SK-N-SH (cell line): ENCODE data around the gene AGO3.

Source experiments
- SIN3A ChIP-seq: IDR thresholded peaks from 2 replicates; pipeline ENCODE4 v1.6.1; 2012; ENCODE audit warnings: low read depth, mild to moderate bottlenecking, low read length, moderate library complexity, borderline replicate concordance
- TF ChIP-seq, protein P1 (sequence below): fragments of 200-600 bp; sonication (generic); IDR thresholded peaks from 2 replicates; pipeline ENCODE4 v1.6.1; 2017; ENCODE audit warnings: antibody characterized with exemption, mild to moderate bottlenecking, moderate library complexity
- TF ChIP-seq, protein P2 (sequence below): fragments of 150-350 bp; IDR thresholded peaks from 2 replicates; pipeline ENCODE4 v1.6.1; 2017; ENCODE audit warnings: antibody characterized with exemption, low read length, low read depth, borderline replicate concordance

DNA sequence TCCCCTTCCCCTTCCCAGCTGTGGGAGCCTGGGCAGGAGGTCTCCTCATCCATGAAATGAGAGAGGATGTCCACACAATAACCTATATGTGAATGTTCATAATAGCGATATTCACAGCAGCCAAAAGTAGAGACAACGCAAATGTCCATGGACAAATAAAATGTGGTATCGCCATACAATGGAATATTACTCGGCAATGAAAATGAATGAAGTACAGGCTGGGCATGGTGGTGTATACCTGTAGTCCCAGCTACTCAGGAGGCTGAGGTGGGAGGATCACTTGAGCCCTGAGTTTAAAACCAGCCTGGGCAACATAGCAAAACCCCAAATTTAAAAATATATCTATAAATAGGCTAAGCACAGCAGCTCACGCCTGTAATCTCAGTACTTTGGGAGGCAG lies 170.6 kb downstream of the AGO3 start:
- TF ChIP-seq SIN3A: no peak
- TF ChIP-seq, protein P1, sequence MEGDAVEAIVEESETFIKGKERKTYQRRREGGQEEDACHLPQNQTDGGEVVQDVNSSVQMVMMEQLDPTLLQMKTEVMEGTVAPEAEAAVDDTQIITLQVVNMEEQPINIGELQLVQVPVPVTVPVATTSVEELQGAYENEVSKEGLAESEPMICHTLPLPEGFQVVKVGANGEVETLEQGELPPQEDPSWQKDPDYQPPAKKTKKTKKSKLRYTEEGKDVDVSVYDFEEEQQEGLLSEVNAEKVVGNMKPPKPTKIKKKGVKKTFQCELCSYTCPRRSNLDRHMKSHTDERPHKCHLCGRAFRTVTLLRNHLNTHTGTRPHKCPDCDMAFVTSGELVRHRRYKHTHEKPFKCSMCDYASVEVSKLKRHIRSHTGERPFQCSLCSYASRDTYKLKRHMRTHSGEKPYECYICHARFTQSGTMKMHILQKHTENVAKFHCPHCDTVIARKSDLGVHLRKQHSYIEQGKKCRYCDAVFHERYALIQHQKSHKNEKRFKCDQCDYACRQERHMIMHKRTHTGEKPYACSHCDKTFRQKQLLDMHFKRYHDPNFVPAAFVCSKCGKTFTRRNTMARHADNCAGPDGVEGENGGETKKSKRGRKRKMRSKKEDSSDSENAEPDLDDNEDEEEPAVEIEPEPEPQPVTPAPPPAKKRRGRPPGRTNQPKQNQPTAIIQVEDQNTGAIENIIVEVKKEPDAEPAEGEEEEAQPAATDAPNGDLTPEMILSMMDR: no peak
- TF ChIP-seq, protein P2, sequence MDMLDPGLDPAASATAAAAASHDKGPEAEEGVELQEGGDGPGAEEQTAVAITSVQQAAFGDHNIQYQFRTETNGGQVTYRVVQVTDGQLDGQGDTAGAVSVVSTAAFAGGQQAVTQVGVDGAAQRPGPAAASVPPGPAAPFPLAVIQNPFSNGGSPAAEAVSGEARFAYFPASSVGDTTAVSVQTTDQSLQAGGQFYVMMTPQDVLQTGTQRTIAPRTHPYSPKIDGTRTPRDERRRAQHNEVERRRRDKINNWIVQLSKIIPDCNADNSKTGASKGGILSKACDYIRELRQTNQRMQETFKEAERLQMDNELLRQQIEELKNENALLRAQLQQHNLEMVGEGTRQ: no peak
